Measurements from ENCODE around the gene NOD1. TPM values are rescaled to one million over a fixed set of nuclear protein-coding genes. Genes with fewer than 3 reads are reported as not detected.

NOD1 gene
- total RNA-seq, 1 experiment from 2014 or later, result 8.1 TPM

- no peak for TF ChIP-seq SIN3A (IDR thresholded peaks at IDR 0.05; ENCODE audit: borderline replicate concordance, insufficient read depth, low read depth, low read length)
- TF ChIP-seq TCF7L2 (IDR thresholded peaks at IDR 0.05; ENCODE audit: low read depth, low read length), result no peak
- TF ChIP-seq POLR2AphosphoS5 (IDR thresholded peaks at IDR 0.05; ENCODE audit: low read depth, low read length), result no peak
- TF ChIP-seq, protein P1, sequence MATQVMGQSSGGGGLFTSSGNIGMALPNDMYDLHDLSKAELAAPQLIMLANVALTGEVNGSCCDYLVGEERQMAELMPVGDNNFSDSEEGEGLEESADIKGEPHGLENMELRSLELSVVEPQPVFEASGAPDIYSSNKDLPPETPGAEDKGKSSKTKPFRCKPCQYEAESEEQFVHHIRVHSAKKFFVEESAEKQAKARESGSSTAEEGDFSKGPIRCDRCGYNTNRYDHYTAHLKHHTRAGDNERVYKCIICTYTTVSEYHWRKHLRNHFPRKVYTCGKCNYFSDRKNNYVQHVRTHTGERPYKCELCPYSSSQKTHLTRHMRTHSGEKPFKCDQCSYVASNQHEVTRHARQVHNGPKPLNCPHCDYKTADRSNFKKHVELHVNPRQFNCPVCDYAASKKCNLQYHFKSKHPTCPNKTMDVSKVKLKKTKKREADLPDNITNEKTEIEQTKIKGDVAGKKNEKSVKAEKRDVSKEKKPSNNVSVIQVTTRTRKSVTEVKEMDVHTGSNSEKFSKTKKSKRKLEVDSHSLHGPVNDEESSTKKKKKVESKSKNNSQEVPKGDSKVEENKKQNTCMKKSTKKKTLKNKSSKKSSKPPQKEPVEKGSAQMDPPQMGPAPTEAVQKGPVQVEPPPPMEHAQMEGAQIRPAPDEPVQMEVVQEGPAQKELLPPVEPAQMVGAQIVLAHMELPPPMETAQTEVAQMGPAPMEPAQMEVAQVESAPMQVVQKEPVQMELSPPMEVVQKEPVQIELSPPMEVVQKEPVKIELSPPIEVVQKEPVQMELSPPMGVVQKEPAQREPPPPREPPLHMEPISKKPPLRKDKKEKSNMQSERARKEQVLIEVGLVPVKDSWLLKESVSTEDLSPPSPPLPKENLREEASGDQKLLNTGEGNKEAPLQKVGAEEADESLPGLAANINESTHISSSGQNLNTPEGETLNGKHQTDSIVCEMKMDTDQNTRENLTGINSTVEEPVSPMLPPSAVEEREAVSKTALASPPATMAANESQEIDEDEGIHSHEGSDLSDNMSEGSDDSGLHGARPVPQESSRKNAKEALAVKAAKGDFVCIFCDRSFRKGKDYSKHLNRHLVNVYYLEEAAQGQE (IDR thresholded peaks at IDR 0.05; ENCODE audit: insufficient read depth in 1 of 2, low read depth in 2 of 2, low read length in 1 of 2), result no peak
- TF ChIP-seq, protein P2, sequence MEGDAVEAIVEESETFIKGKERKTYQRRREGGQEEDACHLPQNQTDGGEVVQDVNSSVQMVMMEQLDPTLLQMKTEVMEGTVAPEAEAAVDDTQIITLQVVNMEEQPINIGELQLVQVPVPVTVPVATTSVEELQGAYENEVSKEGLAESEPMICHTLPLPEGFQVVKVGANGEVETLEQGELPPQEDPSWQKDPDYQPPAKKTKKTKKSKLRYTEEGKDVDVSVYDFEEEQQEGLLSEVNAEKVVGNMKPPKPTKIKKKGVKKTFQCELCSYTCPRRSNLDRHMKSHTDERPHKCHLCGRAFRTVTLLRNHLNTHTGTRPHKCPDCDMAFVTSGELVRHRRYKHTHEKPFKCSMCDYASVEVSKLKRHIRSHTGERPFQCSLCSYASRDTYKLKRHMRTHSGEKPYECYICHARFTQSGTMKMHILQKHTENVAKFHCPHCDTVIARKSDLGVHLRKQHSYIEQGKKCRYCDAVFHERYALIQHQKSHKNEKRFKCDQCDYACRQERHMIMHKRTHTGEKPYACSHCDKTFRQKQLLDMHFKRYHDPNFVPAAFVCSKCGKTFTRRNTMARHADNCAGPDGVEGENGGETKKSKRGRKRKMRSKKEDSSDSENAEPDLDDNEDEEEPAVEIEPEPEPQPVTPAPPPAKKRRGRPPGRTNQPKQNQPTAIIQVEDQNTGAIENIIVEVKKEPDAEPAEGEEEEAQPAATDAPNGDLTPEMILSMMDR (IDR thresholded peaks at IDR 0.05), result no peak
- CTCF ChIA-PET, result no interaction called here
- Histone ChIP-seq H3K4me3 (ENCODE audit: low read depth in 2 of 2, low read length in 2 of 2) (no peak overlapping the region), H3K4me1 (ENCODE audit: control insufficient read depth, insufficient read depth, low read length) (no peaks in the 10 kb centered on the region), H3K36me3 (ENCODE audit: control insufficient read depth, insufficient read depth, low read length) (no peaks in the 10 kb centered on the region), H3K27ac (ENCODE audit: low read length) (no peak overlapping the region), H3K27me3 (ENCODE audit: control insufficient read depth, insufficient read depth, low read length) (no peaks in the 10 kb centered on the region), H3K9me3 (ENCODE audit: control insufficient read depth, insufficient read depth, low read depth, low read length) (no peaks in the 10 kb centered on the region)
- DNase-seq (ENCODE audit: low read depth, low spot score), result no peak
- no peak for ATAC-seq
- in situ Hi-C loops (cut with HindIII; ENCODE audit: low pct_unique_long_range_greater_than_20kb, low sequenced_read_pairs), result no loop called here
- POLR2A ChIA-PET, result no interaction called here
- intact Hi-C loops (cut with micrococcal nuclease; ENCODE audit: unreplicated experiment), result no loop called here
- BruUV-seq (replicated peaks), result no TSS peak
Measured at GRCh38 chr7:30403477-30403876, 75.1 kb downstream of the NOD1 start.

DNA sequence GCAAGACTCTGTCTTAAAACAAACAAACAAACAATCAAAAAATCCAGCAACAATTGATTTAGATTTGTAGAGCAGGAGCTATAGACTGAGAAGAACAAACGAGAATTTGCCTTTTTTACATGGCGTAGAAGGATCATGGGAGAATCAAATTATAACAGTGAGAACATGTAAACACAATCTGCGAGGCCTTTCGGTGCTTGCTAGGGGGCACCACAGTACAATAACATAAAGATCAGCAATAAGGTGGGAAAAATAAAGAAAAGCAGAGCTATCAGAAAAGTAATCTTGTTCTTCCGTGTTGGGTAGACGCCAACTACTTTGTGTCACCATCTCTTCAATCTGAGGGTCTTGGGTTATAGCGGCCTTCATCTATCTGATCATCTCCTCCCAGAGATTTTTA lies 82.2 kb downstream of the NOD1 start:
- Histone ChIP-seq H3K4me1 (ENCODE audit: control insufficient read depth, insufficient read depth, low read length) (no peaks in the 10 kb centered on the region), H3K4me3 (ENCODE audit: low read depth in 2 of 2, low read length in 2 of 2) (no peak overlapping the region), H3K9me3 (ENCODE audit: control insufficient read depth, insufficient read depth, low read depth, low read length) (no peaks in the 10 kb centered on the region), H3K27me3 (ENCODE audit: control insufficient read depth, insufficient read depth, low read length) (no peaks in the 10 kb centered on the region), H3K27ac (ENCODE audit: low read length) (no peak overlapping the region), H3K36me3 (ENCODE audit: control insufficient read depth, insufficient read depth, low read length) (no peaks in the 10 kb centered on the region)
- DNase-seq (ENCODE audit: low read depth, low spot score) (no peak), ATAC-seq (no peak)
- ChIA-PET CTCF (no interaction called here), POLR2A (interaction anchor here (0.7 kb wide), 1 partner anchor 47 kb away, joined by 3 read pairs; no protein-coding TSS in a partner anchor)
- intact Hi-C loops (cut with micrococcal nuclease; ENCODE audit: unreplicated experiment) (no loop called here), in situ Hi-C loops (cut with HindIII; ENCODE audit: low pct_unique_long_range_greater_than_20kb, low sequenced_read_pairs) (no loop called here)
- TF ChIP-seq POLR2AphosphoS5 (IDR thresholded peaks at IDR 0.05; ENCODE audit: low read depth, low read length), result no peak
- no peak for TF ChIP-seq SIN3A (IDR thresholded peaks at IDR 0.05; ENCODE audit: borderline replicate concordance, insufficient read depth, low read depth, low read length)
- TF ChIP-seq, protein P2 (IDR thresholded peaks at IDR 0.05), result peak; percentile 39
- TF ChIP-seq, protein P1 (IDR thresholded peaks at IDR 0.05; ENCODE audit: insufficient read depth in 1 of 2, low read depth in 2 of 2, low read length in 1 of 2), result no peak
- TF ChIP-seq TCF7L2 (IDR thresholded peaks at IDR 0.05; ENCODE audit: low read depth, low read length), result no peak
- BruUV-seq (replicated peaks), result no TSS peak
